Testis (tissue), 3 donors: ENCODE results near the gene GATAD2A. TPM values are rescaled to one million over a fixed set of nuclear protein-coding genes. Genes with fewer than 3 reads are reported as not detected.

Source experiments
- DNase-seq: peaks from one replicate; pipeline ENCODE4 v3.0.0-alpha.2; 2019
- H3K27ac ChIP-seq, 2 donors: fragments of 200-600 bp; sonication (generic); one replicate each; pipeline ENCODE4 v1.5.1; 2019
- H3K27me3 ChIP-seq: fragments of 200-600 bp; sonication (generic); one replicate; pipeline ENCODE4 v1.5.1; 2019
- H3K36me3 ChIP-seq: fragments of 200-600 bp; sonication (generic); one replicate; pipeline ENCODE4 v1.5.1; 2017; ENCODE audit warnings: low read depth; ENCODE audit errors: missing control alignments
- H3K4me1 ChIP-seq: fragments of 200-600 bp; sonication (generic); one replicate; pipeline ENCODE4 v1.5.1; 2019
- H3K4me3 ChIP-seq, 2 donors: fragments of 200-600 bp; sonication (generic); one replicate each; pipeline ENCODE4 v1.5.1; 2017 to 2019
- H3K9me3 ChIP-seq: fragments of 200-600 bp; sonication (generic); one replicate; pipeline ENCODE4 v1.5.1; 2017
- CTCF ChIP-seq, 3 experiments: fragments of 450-650 bp in 2 of 3; fragments of 200-600 bp in 1 of 3; sonication (generic) in 1 of 3; IDR thresholded peaks; one replicate each; pipeline ENCODE4 v1.5.1; 2016 to 2019; ENCODE audit warnings: antibody characterized with exemption in 3 of 3, mild to moderate bottlenecking in 2 of 3, moderate library complexity in 1 of 3
- POLR2A ChIP-seq: fragments of 450-650 bp; IDR thresholded peaks from one replicate; pipeline ENCODE4 v1.6.1; 2017; ENCODE audit warnings: antibody characterized with exemption, mild to moderate bottlenecking, moderate library complexity
- WGBS, 2 donors: methylation state at CpG; one replicate each; pipeline ENCODE4 v1.1.5; 2018; 5-methylcytosine and 5-hydroxymethylcytosine counted together
- intact Hi-C: fragments of 100-400 bp; cut with DNase I; formaldehyde crosslinking; loops from one replicate; pipeline ENCODE4 v1.15.1; 2023; ENCODE audit warnings: low total_unique reads
- polyA plus RNA-seq: library from polyadenylated mRNA; stranded (reverse); fragments of 350-450 nt; fragmentation: Illumina TruSeq; extraction: RNeasy Lipid Tissue Mini Kit (QIAGEN cat#74804); gene quantifications from one replicate; pipeline ENCODE4 v1.2.3, GENCODE V29; 2014; ENCODE audit warnings: low read depth, low replicate concordance; ENCODE audit not compliant: insufficient read depth
- total RNA-seq, 2 donors: library from RNA; depleted of rRNA; stranded (reverse); fragments of >200 nt; gene quantifications; one replicate each; pipeline ENCODE4 v1.2.3, GENCODE V29; 2016

GATAD2A gene
- total and polyA plus RNA-seq, 3 donors from 2014 or later: 109 to 197 (median 163) TPM

GRCh38 chr19:19432732-19433131, 27.3 kb downstream of the GATAD2A start:
- DNase-seq: no peak
- Histone ChIP-seq H3K4me1 (peaks cover 12% of the 10 kb centered on the region), H3K27ac (no peak overlapping the region), H3K4me3 (no peak overlapping the region), H3K27me3 (no peaks in the 10 kb centered on the region), H3K36me3 (no peaks in the 10 kb centered on the region), H3K9me3 (no peaks in the 10 kb centered on the region)
- intact Hi-C loops: no loop called here
- 86% methylated on average over 2 of the region's 2 CpGs for WGBS, 2 donors
- TF ChIP-seq POLR2A: no peak
- TF ChIP-seq CTCF (IDR thresholded peaks at IDR 0.05): no peak

DNA sequence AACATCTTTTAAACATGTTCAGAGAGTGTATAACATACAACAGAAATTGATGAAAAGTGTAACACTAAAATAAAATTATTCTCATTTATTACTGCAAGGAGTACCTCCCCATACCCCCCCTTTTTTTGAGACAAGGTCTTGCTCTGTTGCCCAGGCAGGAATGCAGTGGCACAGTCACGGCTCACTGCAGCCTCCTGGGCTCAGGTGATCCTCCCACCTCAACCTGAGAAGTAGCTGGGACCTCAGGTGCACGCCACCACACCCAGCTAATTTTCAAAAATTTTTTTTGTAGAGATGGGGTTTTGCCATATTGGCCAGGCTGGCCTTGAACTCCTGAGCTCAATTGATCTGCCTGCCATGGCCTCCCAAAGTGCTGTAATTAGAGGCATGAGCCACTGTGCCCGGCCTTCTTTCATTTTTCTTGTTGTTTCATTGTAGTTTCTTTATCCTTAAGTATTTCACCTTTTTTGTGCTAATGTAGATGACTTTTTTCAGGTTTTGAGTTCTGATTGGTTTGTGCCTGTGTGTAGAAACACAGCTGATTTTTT, 28.3 kb downstream of the GATAD2A start:
- DNase-seq: no peak
- H3K4me3 ChIP-seq: no peak overlapping the region
- H3K36me3 ChIP-seq: no peaks in the 10 kb centered on the region
- intact Hi-C loops: no loop called here
- WGBS, 2 donors: 81 to 91% methylated on average over 3 of the region's 3 CpGs
- no peaks in the 10 kb centered on the region for H3K27me3 ChIP-seq
- no peaks in the 10 kb centered on the region for H3K9me3 ChIP-seq
- no peak for TF ChIP-seq CTCF (IDR thresholded peaks at IDR 0.05)
- no peak for TF ChIP-seq POLR2A
- peaks cover 12% of the 10 kb centered on the region for H3K4me1 ChIP-seq
- no peak overlapping the region for H3K27ac ChIP-seq

DNA sequence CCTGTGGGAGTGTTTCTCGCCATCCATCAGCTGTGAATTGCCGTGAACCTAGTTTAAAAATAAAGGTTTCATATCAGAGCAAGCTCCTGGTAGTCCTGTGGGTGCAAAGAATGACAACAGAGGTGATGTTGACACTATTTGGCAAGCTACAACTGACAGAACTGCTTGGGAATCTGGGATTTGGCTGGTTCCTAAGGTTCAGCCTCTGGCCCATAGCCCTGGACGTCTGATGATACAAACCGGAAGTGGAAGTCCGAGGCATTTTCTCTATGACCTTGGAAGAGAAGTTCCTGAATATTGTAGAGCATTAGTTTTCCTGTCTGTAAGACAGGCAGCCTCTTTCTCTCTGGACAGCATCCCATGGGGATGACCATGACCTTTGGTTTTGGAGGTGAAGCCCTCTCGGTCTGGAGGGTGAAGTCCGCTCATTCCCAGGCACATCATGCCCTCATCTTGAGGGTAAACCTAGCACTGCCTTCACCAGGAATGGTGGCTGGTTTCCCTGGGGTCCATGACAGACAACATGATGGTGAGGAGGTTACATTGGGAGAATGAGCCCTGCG, 29.1 kb downstream of the GATAD2A start:
- Histone ChIP-seq H3K9me3 (no peaks in the 10 kb centered on the region), H3K27ac (no peak overlapping the region), H3K27me3 (no peaks in the 10 kb centered on the region), H3K4me1 (peaks cover 12% of the 10 kb centered on the region), H3K36me3 (no peaks in the 10 kb centered on the region), H3K4me3 (no peak overlapping the region)
- no peak for TF ChIP-seq CTCF (IDR thresholded peaks at IDR 0.05)
- intact Hi-C loops: no loop called here
- peak; percentile 54 for DNase-seq
- 24 to 50% methylated on average over 6 to 8 of the region's 8 CpGs for WGBS, 2 donors

DNA sequence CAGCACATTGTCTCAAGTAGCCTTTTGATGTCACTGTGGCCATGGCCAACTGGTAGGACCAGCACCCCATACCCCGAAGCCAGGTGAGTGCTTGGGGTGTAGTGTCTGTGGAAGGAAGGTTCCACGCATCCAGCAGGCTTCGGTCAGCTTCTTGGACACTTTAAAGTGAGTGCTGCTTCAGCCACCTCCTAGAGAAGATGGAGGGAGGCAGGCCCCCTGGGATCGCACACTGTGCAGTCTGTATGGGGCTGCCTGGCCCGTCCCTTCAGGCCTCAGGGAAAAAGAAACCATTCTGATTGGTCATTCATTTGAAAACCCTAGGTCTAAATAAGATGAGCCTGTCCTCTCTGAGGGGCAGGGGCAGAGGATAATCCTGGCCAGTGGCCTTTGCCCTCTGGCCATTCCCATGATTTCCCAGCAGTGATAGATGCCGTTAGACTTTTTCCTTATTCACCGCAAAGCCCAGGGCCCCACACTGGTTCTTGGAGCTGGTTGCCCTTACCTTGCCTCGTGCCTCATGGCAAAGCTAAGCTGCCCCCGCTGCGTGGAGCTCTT, 30.7 kb downstream of the GATAD2A start:
- 91 to 96% methylated on average over 5 to 10 of the region's 10 CpGs for WGBS, 2 donors
- H3K9me3 ChIP-seq: no peaks in the 10 kb centered on the region
- no peaks in the 10 kb centered on the region for H3K36me3 ChIP-seq
- DNase-seq: no peak
- TF ChIP-seq CTCF (IDR thresholded peaks at IDR 0.05) (no peak), POLR2A (no peak)
- H3K27ac ChIP-seq: no peak overlapping the region
- peaks cover 12% of the 10 kb centered on the region for H3K4me1 ChIP-seq
- intact Hi-C loops: no loop called here
- no peaks in the 10 kb centered on the region for H3K27me3 ChIP-seq
- H3K4me3 ChIP-seq: no peak overlapping the region
